Psoas muscle (tissue), 8 donors: ENCODE data around the gene MCUR1. TPM values are rescaled to one million over a fixed set of nuclear protein-coding genes. Genes with fewer than 3 reads are reported as not detected.

Experiments used
- ATAC-seq, 4 donors: fragments of 200-7000 bp; cut with Tn5 transposase; one replicate each; pipeline ENCODE4 v1.9.1; 2020; ENCODE audit warnings: moderate library complexity in 3 of 4, mild to moderate bottlenecking in 2 of 4
- DNase-seq, 2 donors: peaks; one replicate each; pipeline ENCODE4 v3.0.0-alpha.2; 2020
- H3K27ac ChIP-seq: fragments of 200-600 bp; one replicate; pipeline ENCODE4 v1.8.0; 2022
- H3K27me3 ChIP-seq, 3 donors: fragments of 200-600 bp in 1 of 3; one replicate each; pipeline versions ENCODE4 v1.6.1 to v1.8.0; 2013 to 2022; ENCODE audit warnings: low read length in 2 of 3, mild to moderate bottlenecking in 2 of 3, moderate library complexity in 1 of 3; ENCODE audit not compliant: insufficient read depth in 3 of 3
- H3K36me3 ChIP-seq, 2 donors: fragments of 200-600 bp in 1 of 2; one replicate each; pipeline versions ENCODE4 v1.6.1 to v1.8.0; 2013 to 2022; ENCODE audit warnings: low read depth in 1 of 2, mild to moderate bottlenecking in 1 of 2, moderate library complexity in 1 of 2; ENCODE audit not compliant: insufficient read depth in 1 of 2
- H3K4me1 ChIP-seq: fragments of 200-600 bp; one replicate; pipeline ENCODE4 v1.8.0; 2022
- H3K4me3 ChIP-seq: fragments of 200-600 bp; one replicate; pipeline ENCODE4 v1.8.0; 2022; ENCODE audit warnings: mild to moderate bottlenecking
- H3K9me3 ChIP-seq: fragments of 200-600 bp; one replicate; pipeline ENCODE4 v1.8.0; 2022
- whole genome bisulfite sequencing, 3 donors: extraction: QIAGEN DNeasy Blood & Tissue Kit; methylation state at CpG; one replicate each; pipeline versions ENCODE4 v1.1.6 to v1.1.7; 2013; 5-methylcytosine and 5-hydroxymethylcytosine counted together
- intact Hi-C, 2 donors: fragments of 100-400 bp; cut with DNase I; formaldehyde crosslinking; loops; one replicate each; pipeline versions ENCODE4 v1.11.0 to v1.14.2; 2022
- polyA plus RNA-seq, 3 donors: library from polyadenylated mRNA; stranded (reverse); fragments of 200-250 nt; gene quantifications; one replicate each; pipeline ENCODE4 v1.2.3, GENCODE V29; 2013
- total RNA-seq, 4 donors: library from RNA; stranded (reverse); fragmentation: NEBNext Ultra II Directional in 2 of 4; extraction: Animal tissue kit (Norgen Biotek cat#: 25700) in 2 of 4; gene quantifications; one replicate each; pipeline versions ENCODE4 v1.2.1 to v1.2.4, GENCODE V29; 2021 to 2023
- TF ChIP-seq, protein P1 (sequence below): fragments of 200-600 bp; IDR thresholded peaks from one replicate; pipeline ENCODE4 v1.8.0; 2022; ENCODE audit warnings: antibody characterized with exemption
- donor health status: healthy with polysubstance abuse.
- donor health status: DM: no; HTN: no; CAD: no; lungs with moderate emphysema.
- donor health status: Bipolar disorder and iron deficiency.
- donor health status: healthy.
- donor health status: DM: yes; HTN: yes; CAD: no.
- donor health status: DM: no; HTN: no; CAD: no.
- donor health status: DM: no; HTN: no; CAD: no.
- donor health status: DM: yes; HTN: yes; CAD: no.

Gene MCUR1
- total and polyA plus RNA-seq, 7 donors: 17.9 to 31.9 (median 20.5) TPM

DNA sequence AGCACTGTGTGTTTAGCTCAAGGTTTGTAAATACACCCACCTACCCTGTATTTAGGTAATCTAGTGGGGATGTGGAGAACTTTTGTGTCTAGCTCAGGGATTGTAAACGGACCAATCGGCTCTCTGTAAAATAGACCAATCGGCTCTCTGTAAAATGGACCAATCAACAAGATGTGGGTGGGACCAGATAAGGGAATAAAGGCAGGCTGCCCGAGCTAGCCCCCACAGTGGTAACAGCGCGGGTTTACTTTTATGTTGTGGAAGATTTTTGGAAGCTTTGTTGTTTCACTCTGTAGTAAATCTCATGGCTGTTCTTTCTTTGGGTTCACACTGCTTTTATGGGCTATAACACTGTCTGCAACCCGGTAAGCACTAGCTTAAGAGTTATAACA is 70.6 kb downstream of the MCUR1 start:
- no peaks in the 10 kb centered on the region for H3K4me1 ChIP-seq
- WGBS, 3 donors: 94 to 96% (median 94%) methylated on average over 7 of the region's 7 CpGs
- DNase-seq (no peak), ATAC-seq (no peak)
- no peak overlapping the region for H3K27ac ChIP-seq
- TF ChIP-seq, protein P1, sequence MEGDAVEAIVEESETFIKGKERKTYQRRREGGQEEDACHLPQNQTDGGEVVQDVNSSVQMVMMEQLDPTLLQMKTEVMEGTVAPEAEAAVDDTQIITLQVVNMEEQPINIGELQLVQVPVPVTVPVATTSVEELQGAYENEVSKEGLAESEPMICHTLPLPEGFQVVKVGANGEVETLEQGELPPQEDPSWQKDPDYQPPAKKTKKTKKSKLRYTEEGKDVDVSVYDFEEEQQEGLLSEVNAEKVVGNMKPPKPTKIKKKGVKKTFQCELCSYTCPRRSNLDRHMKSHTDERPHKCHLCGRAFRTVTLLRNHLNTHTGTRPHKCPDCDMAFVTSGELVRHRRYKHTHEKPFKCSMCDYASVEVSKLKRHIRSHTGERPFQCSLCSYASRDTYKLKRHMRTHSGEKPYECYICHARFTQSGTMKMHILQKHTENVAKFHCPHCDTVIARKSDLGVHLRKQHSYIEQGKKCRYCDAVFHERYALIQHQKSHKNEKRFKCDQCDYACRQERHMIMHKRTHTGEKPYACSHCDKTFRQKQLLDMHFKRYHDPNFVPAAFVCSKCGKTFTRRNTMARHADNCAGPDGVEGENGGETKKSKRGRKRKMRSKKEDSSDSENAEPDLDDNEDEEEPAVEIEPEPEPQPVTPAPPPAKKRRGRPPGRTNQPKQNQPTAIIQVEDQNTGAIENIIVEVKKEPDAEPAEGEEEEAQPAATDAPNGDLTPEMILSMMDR: no peak
- intact Hi-C loops: no loop called here
- H3K4me3 ChIP-seq: no peak overlapping the region
- no peaks in the 10 kb centered on the region for H3K36me3 ChIP-seq
- H3K27me3 ChIP-seq: no peaks in the 10 kb centered on the region
- no peaks in the 10 kb centered on the region for H3K9me3 ChIP-seq

DNA sequence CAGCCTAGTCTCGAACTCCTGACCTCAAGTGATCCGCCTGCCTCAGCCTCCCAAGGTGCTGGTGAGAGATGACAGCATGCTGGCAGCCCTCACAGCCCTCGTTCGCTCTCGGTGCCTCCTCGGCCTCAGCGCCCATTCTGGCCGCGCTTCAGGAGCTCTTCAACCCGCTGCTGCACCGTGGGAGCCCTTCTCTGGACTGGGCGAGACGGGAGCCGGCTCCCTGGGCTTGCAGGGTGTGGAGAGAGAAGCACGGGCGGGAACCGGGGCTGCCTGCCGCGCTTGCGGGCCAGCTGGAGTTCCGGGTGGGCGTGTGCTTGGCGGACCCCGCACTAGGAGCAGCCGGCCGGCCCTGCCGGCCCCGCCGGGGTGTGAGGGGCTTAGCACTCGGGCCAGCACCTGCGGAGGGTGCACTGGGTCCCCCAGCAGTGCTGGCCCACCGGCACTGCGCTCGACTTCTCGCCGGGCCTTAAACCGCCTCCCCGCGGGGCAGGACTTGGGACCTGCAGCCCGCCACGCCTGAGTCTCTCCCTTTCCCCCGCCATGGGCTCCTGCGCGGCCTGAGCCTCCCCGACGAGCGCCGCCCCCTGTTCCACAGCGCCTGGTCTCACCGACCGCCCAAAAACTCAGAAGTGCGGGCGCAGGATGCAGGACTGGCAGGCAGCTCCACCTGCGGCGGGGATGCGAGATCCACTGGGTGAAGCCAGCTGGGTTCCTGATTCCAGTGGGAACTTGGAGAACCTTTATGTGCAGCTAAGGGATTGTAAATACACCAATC is 71.2 kb downstream of the MCUR1 start:
- no peaks in the 10 kb centered on the region for H3K36me3 ChIP-seq
- intact Hi-C loops: no loop called here
- H3K4me3 ChIP-seq: peak overlapping the region; percentile 15
- H3K4me1 ChIP-seq: no peaks in the 10 kb centered on the region
- H3K9me3 ChIP-seq: no peaks in the 10 kb centered on the region
- TF ChIP-seq, protein P1: no peak
- WGBS, 3 donors: 74 to 79% (median 78%) methylated on average over 46 to 56 of the region's 56 CpGs
- ATAC-seq (no peak), DNase-seq (no peak)
- no peak overlapping the region for H3K27ac ChIP-seq
- H3K27me3 ChIP-seq: no peaks in the 10 kb centered on the region

DNA sequence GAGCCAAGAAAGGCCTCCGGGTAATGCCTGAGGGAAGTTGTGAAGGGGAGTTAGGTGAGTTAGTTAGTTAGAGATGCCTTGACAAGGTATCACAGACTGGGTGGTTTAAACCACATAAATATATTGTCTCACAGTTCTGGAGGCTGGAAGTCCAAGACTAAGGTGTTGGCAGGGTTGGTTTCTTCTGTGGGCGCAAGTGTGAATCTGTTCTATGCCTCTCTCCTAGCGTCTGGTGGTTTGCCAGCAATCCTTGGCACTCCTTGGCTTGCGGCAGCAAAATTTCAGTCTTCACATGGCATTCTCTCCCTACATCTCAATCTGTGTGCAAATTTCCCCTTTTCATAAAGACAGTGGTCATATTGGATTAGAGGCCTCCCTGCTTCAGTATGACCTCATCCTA is 73.0 kb downstream of the MCUR1 start:
- H3K4me1 ChIP-seq: no peaks in the 10 kb centered on the region
- H3K9me3 ChIP-seq: no peaks in the 10 kb centered on the region
- intact Hi-C loops: no loop called here
- H3K36me3 ChIP-seq: no peaks in the 10 kb centered on the region
- DNase-seq (no peak), ATAC-seq (no peak)
- WGBS, 3 donors: 84 to 90% (median 87%) methylated on average over 4 of the region's 4 CpGs
- no peaks in the 10 kb centered on the region for H3K27me3 ChIP-seq
- no peak overlapping the region for H3K4me3 ChIP-seq
- TF ChIP-seq, protein P1: no peak
- no peak overlapping the region for H3K27ac ChIP-seq

Other genes starting within 250 kb of the MCUR1 start
- 10 to 100 TPM; 19.3 to 29.2 (median 24.4) TPM for gene SIRT5, start 240.0 kb downstream of the MCUR1 start, total RNA-seq
- 10 to 100 TPM; 10.1 to 17.6 (median 14.0) TPM for gene SIRT5, start 240.0 kb downstream of the MCUR1 start, polyA plus RNA-seq
- 10 to 100 TPM; 31.2 to 45.1 (median 41.8) TPM for gene NOL7, start 199.2 kb downstream of the MCUR1 start, total RNA-seq
- gene NOL7, start 199.2 kb downstream of the MCUR1 start, polyA plus RNA-seq: 100 to 1,000 TPM in 1 of 3 donors, 10 to 100 TPM in 2; 47.7 to 141 (median 67.1) TPM
- gene RANBP9, start 102.7 kb downstream of the MCUR1 start, total RNA-seq: 10 to 100 TPM; 52.9 to 72.6 (median 58.2) TPM
- 10 to 100 TPM; 22.3 to 64.2 (median 37.3) TPM for gene RANBP9, start 102.7 kb downstream of the MCUR1 start, polyA plus RNA-seq
- under 1 TPM in 1 of 4 donors, not detected in 3; 0.09 TPM for gene RNF182, start 110.4 kb upstream of the MCUR1 start, total RNA-seq
- under 1 TPM; 0.01 to 0.05 (median 0.03) TPM for gene RNF182, start 110.4 kb upstream of the MCUR1 start, polyA plus RNA-seq